Hematopoietic multipotent progenitor cell treated with erythropoietin and hydrocortisone succinate and interleukin-3 and kit ligand, for 8 days (in vitro differentiated cells): ENCODE measurements around the gene PLCB2.

ENCODE experiments used
- DNase-seq: peaks from one replicate; pipeline ENCODE4 v3.0.0-alpha.2; 2015

PLCB2 gene

DNA sequence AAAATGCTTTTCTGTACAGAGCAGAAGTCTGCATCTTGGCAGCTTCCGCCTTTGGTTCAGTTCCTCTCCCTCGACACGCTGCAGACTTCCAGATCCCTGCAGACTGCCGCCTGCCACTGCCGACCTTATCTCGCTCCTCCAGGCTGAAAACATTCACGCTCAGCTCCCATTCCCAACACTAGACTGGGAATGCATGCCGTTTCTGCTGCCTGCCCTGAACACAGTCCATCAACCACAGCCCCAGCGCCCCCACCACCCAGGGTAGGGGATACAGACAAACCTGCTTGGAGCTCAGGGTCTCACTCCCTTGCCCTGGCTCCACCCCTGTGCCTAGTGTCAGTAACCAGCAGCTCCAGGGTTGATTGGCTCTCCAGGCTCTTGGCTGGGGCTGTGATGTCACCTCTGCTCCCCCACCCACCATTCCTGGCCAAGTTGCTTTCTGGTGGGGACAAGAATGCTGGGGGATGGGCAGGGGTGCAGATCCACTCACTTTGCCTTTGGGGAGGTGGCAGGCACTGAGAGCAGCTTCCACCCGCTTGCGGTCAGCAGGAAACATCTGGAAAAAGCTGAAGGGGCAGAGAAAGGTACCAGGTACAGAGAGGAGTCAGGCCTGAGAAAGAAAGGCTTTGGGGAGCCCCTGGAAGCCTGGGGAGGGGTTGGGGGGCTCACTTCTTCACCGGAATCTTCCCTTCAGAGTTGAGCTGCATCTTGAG, 6.1 kb downstream of the PLCB2 start:
- DNase-seq, result no peak

GRCh38 chr15:40300771-40301170, 7.0 kb downstream of the PLCB2 start:
- DNase-seq, result no peak

- DNase-seq, result no peak
Measured at GRCh38 chr15:40300367-40300766, 7.4 kb downstream of the PLCB2 start.

GRCh38 chr15:40298216-40298935, 9.4 kb downstream of the PLCB2 start:
- DNase-seq, result no peak

DNA sequence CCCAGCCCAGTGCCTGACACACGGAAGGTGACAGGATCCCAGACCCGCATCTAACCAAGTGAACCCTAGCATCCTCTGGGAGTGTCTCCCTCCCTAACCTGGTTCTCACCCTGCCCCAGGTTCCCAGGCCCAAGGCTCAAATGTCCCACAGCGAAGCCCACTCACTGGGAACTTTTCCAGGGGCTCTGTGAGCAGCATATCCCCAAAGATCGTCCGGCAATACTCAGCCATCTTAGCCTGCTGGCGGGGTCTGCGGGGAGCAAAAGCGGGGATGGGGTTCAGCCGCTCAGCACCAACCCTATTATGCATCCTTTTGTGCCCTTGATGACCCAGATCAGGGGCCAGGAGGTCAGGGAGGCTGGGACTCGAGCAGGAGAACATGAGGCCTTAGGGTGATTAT, 10.4 kb downstream of the PLCB2 start:
- no peak for DNase-seq

DNA sequence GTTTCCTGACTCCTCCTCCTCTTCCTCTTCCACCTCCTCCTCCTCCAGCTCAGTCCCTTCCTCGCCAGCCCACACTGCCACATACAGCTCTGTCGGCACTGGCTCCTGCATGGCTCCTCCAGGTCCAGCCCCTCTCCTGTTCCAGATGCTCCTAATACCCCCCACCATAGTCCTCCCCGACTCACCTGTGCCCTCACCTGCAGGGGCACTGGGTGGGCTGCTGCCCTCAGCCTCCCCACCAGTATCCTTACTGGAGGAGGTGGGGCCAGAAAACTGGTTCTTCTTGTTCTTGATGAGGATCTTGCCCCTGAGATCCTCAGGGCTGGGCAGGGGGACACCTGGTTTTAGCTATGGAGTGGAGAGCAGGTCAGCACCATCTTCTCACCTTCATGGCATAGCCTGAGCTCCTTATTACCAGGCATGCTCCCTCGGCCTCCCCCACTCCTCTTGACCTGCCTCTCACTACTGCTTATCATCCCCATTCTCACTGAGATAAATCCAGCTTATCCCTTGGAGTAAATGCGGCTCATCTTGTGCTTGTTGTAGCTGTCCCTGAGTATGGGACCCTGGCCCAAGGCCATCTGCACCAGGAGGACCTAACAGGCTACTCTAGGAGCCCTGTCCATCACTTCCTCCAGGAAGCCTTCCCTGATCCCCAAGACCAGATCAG, 11.0 kb downstream of the PLCB2 start:
- DNase-seq, result no peak

DNA sequence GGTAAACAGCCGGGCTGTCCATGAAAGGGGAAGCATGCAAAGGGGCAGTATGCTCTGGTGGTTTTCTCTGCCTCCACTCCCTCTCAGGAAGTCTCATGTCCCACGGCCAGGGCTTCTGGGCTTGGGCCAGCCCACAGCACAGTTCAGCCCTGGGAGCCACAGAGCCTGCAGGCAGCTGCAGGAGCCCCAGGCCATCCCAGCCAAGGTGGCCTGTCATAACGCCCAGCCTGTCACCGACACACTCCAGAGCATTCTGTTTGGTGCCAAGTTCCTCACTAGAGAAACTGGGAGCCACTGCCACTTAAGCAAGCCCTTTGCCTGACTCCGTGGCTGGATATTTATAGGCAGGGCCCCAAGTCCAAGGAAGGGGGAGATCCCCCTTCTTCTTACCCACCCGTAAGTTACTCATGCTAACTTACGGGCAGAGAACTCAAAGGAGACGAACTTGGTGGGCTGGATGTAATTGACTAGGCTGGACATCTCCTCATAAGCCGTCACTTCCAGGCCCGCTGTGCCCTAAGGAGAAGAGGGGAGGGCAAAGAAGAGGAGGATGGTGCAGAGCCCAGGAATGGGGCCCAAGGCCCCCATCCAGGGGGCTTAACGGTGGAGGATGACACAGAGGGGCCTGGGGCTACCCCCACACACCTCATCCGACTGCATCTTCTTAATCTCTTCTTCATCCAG, 11.7 kb downstream of the PLCB2 start:
- no peak for DNase-seq

DNA sequence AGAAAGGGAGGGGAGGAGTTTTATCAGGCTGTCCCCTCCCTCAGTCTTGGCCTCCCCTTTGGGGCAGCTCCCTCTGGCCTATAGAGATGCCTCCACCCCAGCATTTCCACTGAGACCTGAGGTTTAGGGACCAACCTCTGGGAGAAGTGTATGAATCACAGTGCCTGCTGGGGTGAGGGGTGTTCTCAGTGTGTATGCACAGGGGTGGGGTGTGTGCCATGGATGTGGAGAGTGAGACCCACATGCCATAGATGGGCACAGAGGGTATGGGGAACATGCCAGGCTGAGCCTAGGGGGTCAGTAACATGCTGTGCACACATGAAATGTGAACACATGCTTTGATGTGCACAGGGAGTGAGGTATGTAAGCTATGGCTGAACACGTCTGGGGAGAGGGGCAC, 12.4 kb downstream of the PLCB2 start:
- no peak for DNase-seq

GRCh38 chr15:40293905-40294895, 13.5 kb downstream of the PLCB2 start:
- no peak for DNase-seq

GRCh38 chr15:40293006-40293405, 14.7 kb downstream of the PLCB2 start:
- DNase-seq, result no peak

DNA sequence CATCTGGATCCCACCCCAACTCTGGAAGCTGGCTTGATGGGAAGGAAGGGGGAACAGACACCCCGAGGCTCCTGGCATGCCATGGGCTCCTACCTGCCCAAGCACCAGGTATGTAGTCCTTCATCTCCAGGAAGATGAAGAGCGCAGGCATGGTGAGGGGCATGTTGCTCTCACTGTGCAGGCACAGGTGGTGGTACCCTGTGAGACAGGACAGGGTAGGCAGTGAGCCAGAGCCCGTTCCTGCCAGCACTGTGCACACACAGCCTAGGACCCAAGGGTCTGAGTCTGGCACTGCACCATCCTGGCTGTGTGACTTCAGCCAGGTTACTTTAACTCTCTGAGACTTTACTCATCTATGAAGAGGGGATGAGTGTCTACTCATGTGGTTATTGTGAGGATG, 15.5 kb downstream of the PLCB2 start:
- DNase-seq, result no peak

DNA sequence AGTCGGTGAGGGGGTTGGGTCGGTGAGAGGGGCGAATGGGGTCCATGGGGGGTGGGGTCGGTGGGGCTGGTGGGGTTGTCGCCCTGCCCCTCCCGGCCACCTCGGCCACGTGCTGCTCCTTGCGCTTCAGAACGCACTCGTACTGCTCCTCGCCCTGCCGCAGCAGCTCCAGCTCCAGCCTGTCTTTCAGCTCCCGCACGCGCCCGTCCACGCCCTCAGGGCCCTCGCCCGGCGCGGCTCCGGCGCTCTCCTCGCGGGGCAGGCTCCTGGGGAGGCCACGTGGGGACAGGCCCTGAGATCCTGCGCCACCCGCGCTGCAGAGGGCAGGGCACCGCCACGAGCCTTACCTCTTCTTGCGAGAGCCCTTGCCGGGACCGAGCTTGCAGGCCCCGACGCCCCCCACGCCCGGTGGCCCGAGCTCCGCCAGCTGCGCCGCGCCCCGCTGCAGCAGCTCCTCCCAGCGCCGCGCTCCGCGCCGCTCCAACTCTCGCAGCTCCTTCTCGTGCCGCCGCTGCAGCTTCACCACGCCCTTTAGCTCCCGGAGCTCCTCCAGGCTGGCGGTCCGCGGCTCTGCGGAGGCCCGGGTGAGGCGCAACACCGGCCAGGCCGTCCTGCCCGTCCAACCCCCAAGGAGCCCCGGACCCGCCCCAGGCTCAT, 16.7 kb downstream of the PLCB2 start:
- DNase-seq, result no peak

GRCh38 chr15:40290545-40290917, 17.2 kb downstream of the PLCB2 start:
- DNase-seq, result no peak

GRCh38 chr15:40289140-40289775, 18.5 kb downstream of the PLCB2 start:
- no peak for DNase-seq

- no peak for DNase-seq
Measured at GRCh38 chr15:40287968-40288367, 19.8 kb downstream of the PLCB2 start.

- no peak for DNase-seq
Measured at GRCh38 chr15:40287505-40287904, 20.2 kb downstream of the PLCB2 start.

GRCh38 chr15:40286794-40287193, 20.9 kb downstream of the PLCB2 start:
- no peak for DNase-seq

- no peak for DNase-seq
Measured at GRCh38 chr15:40286061-40286532, 21.6 kb downstream of the PLCB2 start.

GRCh38 chr15:40285554-40286011, 22.2 kb downstream of the PLCB2 start:
- DNase-seq, result no peak

GRCh38 chr15:40285151-40285550, 22.6 kb downstream of the PLCB2 start:
- DNase-seq, result no peak
